Esophagus (tissue), 2 donors: ENCODE data around the gene ATP5PB. TPM values are rescaled to one million over a fixed set of nuclear protein-coding genes. Genes with fewer than 3 reads are reported as not detected.

ENCODE experiments used
- H3K27ac ChIP-seq, 2 donors: one replicate each; pipeline ENCODE4 v1.5.1; 2013; ENCODE audit warnings: low read depth in 2 of 2, mild to moderate bottlenecking in 2 of 2, inconsistent platforms in 1 of 2, low read length in 1 of 2, moderate library complexity in 1 of 2
- H3K27me3 ChIP-seq, 2 donors: one replicate each; pipeline ENCODE4 v1.6.1; 2013; ENCODE audit warnings: low read length in 2 of 2, control low read depth in 1 of 2, mild to moderate bottlenecking in 1 of 2; ENCODE audit not compliant: insufficient read depth in 2 of 2, control insufficient read depth in 1 of 2
- H3K36me3 ChIP-seq, 2 donors: one replicate each; pipeline ENCODE4 v1.6.1; 2013; ENCODE audit warnings: low read length in 1 of 2; ENCODE audit not compliant: control insufficient read depth in 2 of 2, insufficient read depth in 2 of 2
- H3K4me1 ChIP-seq, 2 donors: one replicate each; pipeline ENCODE4 v1.6.1; 2013; ENCODE audit warnings: low read length in 1 of 2; ENCODE audit not compliant: control insufficient read depth in 2 of 2, insufficient read depth in 2 of 2
- H3K4me3 ChIP-seq, 2 donors: one replicate each; pipeline ENCODE4 v1.5.1; 2013; ENCODE audit warnings: low read length in 2 of 2, mild to moderate bottlenecking in 2 of 2, low read depth in 1 of 2, moderate library complexity in 1 of 2
- H3K9me3 ChIP-seq, 2 donors: one replicate each; pipeline ENCODE4 v1.6.1; 2013; ENCODE audit warnings: mild to moderate bottlenecking in 2 of 2, low read depth in 1 of 2, low read length in 1 of 2, moderate library complexity in 1 of 2; ENCODE audit not compliant: control insufficient read depth in 2 of 2, insufficient read depth in 1 of 2
- WGBS, 2 donors: extraction: QIAGEN DNeasy Blood & Tissue Kit; methylation state at CpG; one replicate each; pipeline ENCODE4 v1.1.7; 2013; 5-methylcytosine and 5-hydroxymethylcytosine counted together
- polyA plus RNA-seq, 2 donors: library from polyadenylated mRNA; stranded (reverse); fragments of 200-250 nt; gene quantifications; one replicate each; pipeline ENCODE4 v1.2.3, GENCODE V29; 2013
- donor health status: healthy with polysubstance abuse.
- donor health status: Bipolar disorder and iron deficiency.

The ATP5PB gene
- polyA plus RNA-seq, 2 donors: 123 to 319 TPM

DNA sequence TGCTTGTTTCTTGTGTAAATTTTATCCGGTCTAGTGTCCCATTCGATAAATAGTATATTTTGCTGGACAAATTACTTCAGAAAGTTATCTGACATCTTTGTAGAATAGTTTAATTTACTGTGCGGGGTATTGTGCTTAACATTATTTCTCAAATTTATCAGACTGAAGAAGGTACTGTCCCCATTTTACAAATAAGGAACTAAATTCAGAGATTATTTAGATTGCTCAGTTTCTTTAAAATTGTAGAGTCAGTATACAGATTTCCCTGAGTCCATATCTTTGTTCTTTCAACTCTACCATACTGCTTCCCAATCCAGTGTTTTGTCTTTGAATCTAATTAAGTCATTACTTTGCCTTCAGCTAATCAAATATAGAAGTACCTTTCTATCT, 6.4 kb downstream of the ATP5PB start:
- Histone ChIP-seq H3K36me3 (peaks cover 6% of the 10 kb centered on the region in 2 donors), H3K4me3 (no peak overlapping the region)

DNA sequence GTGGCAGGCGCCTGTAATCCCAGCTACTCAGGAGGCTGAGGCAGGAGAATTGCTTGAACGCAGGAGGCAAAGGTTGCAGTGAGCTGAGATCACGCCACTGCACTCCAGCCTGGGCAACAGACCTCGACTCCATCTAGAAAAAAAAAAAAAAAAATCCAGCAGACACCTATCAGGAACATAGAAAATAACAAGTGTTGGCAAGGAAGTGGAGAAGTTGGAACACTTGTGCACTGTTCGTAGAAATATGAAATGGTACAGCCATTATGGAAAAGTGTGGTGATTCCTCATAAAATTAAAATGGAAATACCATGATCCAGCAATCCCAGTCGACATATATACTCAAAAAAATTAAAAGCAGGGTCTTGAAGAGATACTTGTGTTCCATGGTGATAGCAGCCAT, 12.5 kb downstream of the ATP5PB start:
- H3K27me3 ChIP-seq: no peaks in the 10 kb centered on the region
- H3K27ac ChIP-seq: no peak overlapping the region
- no peak overlapping the region for H3K4me3 ChIP-seq
- H3K36me3 ChIP-seq: peaks cover 6% of the 10 kb centered on the region in 2 donors
- 96 to 97% methylated on average over 6 of the region's 6 CpGs for WGBS, 2 donors
- H3K9me3 ChIP-seq: no peaks in the 10 kb centered on the region
- no peaks in the 10 kb centered on the region for H3K4me1 ChIP-seq

More for the DNA sequence above, 6.4 kb downstream of the ATP5PB start:
- no peak overlapping the region for H3K27ac ChIP-seq
- no peaks in the 10 kb centered on the region for H3K4me1 ChIP-seq
- no peaks in the 10 kb centered on the region for H3K27me3 ChIP-seq
- 82 to 89% methylated on average over 3 of the region's 3 CpGs for WGBS, 2 donors
- no peaks in the 10 kb centered on the region for H3K9me3 ChIP-seq

DNA sequence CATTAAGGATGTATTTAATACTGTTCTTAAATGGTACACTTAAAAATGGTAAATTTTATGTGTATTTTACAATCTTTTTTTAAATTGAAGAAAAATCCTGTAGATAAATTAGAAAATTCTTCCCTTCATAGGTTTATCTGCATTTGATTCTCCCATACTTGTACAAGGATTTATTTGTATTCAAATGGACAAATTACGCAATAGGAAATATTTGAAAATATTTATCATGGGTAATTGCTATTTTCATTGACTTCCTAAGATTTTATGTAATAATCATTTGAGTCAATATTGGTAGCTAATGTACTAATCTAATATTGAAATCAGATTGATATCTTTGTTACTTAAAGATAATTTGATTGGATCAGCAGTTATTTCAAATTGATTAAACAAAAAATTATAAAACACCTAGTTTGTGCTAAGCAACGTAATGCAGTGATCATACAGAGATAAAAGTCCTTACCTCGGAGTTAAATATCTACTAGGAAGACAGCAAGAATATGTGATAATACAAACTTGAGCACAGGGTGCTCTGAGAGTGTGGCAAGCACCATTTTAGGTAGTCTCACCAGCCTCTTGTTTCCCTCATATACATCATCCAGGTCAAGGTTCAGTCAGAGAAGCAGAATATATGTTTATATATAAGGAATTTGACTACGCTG, 13.2 kb downstream of the ATP5PB start:
- no peaks in the 10 kb centered on the region for H3K27me3 ChIP-seq
- no peaks in the 10 kb centered on the region for H3K9me3 ChIP-seq
- WGBS, 2 donors: 78 to 86% methylated on average over 4 of the region's 4 CpGs
- H3K4me1 ChIP-seq: no peaks in the 10 kb centered on the region
- no peak overlapping the region for H3K4me3 ChIP-seq
- H3K27ac ChIP-seq: no peak overlapping the region
- peaks cover 3 to 6% of the 10 kb centered on the region in 2 donors for H3K36me3 ChIP-seq

DNA sequence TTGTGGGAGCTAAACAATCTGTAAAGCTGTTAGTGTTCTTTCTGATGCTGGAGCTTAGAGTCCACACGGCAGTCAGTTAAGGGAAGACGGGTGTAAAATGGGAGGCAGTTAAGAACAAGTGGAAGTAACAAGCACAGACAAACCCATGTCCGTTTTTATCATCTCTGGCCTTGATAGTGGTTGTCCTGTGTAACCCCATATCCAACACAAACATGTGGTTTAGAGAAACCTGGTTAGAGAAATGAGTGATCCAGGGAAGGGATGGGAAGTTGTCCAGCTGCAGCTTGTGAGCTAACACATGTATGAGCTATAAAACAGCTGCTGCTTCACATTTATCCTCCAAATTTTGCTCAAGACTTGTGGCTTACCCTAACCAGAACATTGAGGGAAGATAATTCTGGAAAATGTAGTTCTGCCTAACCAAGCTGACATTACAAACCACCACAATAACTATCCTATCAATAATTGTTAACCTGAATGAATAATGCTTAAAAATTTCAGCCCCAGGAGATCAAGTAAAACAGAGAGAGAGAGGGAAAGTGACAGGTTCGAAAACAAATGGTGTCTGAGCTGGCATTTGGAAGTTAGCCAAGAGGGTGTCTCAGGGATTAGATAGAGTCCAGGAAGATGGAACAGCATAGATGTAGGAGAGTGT, 13.9 kb downstream of the ATP5PB start:
- 53 to 69% methylated on average over 4 of the region's 4 CpGs for WGBS, 2 donors
- Histone ChIP-seq H3K36me3 (peaks cover 6 to 8% of the 10 kb centered on the region in 2 donors), H3K27ac (no peak overlapping the region)

DNA sequence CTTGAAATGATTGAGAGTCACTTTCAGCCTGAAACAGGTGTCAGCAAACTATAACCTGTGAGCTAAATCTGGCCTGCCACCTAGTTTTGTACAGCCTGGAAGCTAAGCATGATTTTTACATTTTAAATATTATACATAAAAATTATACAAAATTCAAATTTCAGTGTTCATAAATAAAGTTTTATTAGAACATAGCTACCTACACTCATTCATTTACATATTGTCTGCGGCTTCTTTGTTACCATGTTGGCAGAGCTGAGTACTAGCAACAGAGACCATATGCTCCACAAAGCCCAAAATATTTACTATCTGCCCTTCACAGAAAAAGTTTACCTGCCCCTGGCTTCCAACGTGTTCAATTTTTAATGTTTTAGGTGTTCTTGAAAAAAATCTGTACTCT, 16.5 kb downstream of the ATP5PB start:
- WGBS, 2 donors: 89 to 97% methylated on average over 2 of the region's 2 CpGs

More for the DNA sequence above, 13.9 kb downstream of the ATP5PB start:
- no peaks in the 10 kb centered on the region for H3K4me1 ChIP-seq
- H3K27me3 ChIP-seq: no peaks in the 10 kb centered on the region
- H3K9me3 ChIP-seq: no peaks in the 10 kb centered on the region
- H3K4me3 ChIP-seq: no peak overlapping the region

DNA sequence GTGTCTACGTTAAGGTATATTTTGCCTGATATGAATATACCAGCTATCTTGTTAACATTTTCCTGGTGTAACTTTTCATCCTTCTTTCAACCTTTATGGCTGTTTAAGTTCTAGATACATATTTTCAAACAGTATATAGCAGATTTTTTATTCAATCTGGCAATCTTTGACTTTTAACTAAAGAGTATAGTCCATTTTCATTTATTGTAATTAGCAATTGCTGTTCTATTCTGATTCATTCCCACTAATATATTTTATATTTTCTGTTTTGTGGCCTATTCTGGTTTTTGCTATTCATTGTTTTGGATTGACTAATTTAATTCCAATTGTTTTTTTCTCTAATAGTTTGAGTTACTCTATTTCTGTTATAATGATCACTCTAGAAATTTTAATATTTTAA, 17.2 kb downstream of the ATP5PB start:
- H3K4me3 ChIP-seq: no peak overlapping the region
- no peak overlapping the region for H3K27ac ChIP-seq
- H3K9me3 ChIP-seq: no peaks in the 10 kb centered on the region
- 0% methylated on average over 1 of the region's 1 CpG for WGBS, 2 donors
- peaks cover 6 to 8% of the 10 kb centered on the region in 2 donors for H3K36me3 ChIP-seq
- H3K4me1 ChIP-seq: no peaks in the 10 kb centered on the region
- no peaks in the 10 kb centered on the region for H3K27me3 ChIP-seq

More for the DNA sequence above, 16.5 kb downstream of the ATP5PB start:
- H3K4me3 ChIP-seq: no peak overlapping the region
- H3K9me3 ChIP-seq: no peaks in the 10 kb centered on the region
- no peaks in the 10 kb centered on the region for H3K4me1 ChIP-seq
- no peaks in the 10 kb centered on the region for H3K27me3 ChIP-seq
- H3K27ac ChIP-seq: no peak overlapping the region
- H3K36me3 ChIP-seq: peaks cover 6 to 8% of the 10 kb centered on the region in 2 donors

DNA sequence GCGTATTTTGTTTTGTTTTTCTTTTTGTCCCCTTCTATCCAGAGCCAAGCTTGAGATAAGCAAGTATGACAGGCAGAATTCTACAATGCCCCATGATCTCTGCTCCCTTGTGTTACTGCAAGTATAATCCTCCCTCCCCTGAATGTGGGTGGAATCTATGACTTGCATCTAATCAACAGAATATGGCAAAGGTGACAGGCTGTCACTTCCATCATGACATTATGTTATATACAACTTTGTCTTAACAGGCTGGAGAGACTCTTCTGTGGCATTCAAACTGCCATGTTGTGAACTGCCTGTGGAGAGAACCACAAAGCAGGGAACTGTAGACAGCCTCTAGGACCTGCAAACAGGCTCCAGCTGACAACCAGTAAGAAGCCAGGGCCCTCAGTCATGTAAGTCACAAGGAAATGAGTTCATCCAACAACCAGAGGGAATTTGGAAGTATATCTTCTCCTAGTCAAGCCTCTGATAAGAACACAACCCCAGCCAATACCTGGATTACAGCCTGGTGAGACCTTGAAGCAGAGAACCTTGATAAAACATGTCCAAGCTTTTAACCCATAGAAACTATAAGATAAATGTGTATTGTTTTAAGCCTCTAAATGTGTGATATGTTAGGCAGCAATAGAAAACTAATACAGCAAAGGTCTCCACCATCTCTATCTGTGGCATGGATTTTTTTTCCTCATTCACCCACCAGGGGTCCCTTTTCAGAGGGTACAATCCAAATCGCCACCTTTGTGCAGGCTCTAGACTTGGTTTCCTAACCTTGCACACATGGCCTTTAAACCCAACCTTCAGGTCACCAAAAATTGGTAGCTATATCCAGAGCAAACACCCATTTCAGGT, 18.8 kb downstream of the ATP5PB start:
- 93 to 95% methylated on average over 2 of the region's 2 CpGs for WGBS, 2 donors
- H3K27ac ChIP-seq: no peak overlapping the region
- H3K9me3 ChIP-seq: no peaks in the 10 kb centered on the region
- H3K36me3 ChIP-seq: peaks cover 6 to 8% of the 10 kb centered on the region in 2 donors
- H3K4me1 ChIP-seq: no peaks in the 10 kb centered on the region
- no peaks in the 10 kb centered on the region for H3K27me3 ChIP-seq
- H3K4me3 ChIP-seq: no peak overlapping the region

DNA sequence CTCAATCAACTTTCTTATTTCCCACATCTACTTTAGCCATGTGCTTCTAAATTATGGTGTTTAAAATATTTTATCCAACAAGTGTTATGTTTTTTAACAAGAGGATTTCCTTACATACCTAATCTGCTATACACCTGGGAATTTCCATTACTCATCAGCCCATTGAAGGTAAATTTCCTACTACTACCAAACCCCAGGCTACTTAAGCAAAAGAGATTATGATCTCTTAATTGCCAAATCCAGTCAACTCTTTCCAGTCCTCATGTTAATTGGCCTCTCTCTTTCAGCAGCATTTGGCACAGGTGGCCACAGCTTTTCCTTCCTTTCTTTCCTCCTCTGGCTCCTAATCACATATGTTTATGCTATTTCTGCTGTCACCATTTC, 19.4 kb downstream of the ATP5PB start:
- H3K9me3 ChIP-seq: no peaks in the 10 kb centered on the region
- no peaks in the 10 kb centered on the region for H3K27me3 ChIP-seq
- H3K36me3 ChIP-seq: peaks cover 6 to 8% of the 10 kb centered on the region in 2 donors
- no peaks in the 10 kb centered on the region for H3K4me1 ChIP-seq
- no peak overlapping the region for H3K4me3 ChIP-seq
- no peak overlapping the region for H3K27ac ChIP-seq

DNA sequence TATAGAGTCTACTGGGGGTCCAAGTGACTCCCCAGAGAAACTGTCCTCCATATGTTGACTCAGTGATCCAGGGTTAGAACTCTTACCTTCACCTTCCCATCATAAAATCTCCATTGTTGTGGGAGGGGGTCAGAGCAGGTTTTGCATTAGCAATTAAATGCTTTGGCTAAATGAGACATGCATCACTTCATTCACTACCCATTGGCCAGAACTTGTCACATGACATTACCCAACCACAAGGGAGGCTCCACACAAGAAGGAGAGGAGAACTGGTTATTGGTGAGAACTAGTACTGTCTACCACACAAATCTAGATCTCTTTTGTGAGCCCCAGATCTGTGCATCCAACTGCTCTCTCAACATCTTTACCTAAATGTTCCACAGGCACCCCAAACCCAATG, 20.3 kb downstream of the ATP5PB start:
- H3K27me3 ChIP-seq: no peaks in the 10 kb centered on the region
- peaks cover 6 to 8% of the 10 kb centered on the region in 2 donors for H3K36me3 ChIP-seq
- no peaks in the 10 kb centered on the region for H3K4me1 ChIP-seq
- H3K9me3 ChIP-seq: no peaks in the 10 kb centered on the region
- H3K4me3 ChIP-seq: no peak overlapping the region
- H3K27ac ChIP-seq: no peak overlapping the region
